ENCODE measurements around the gene TRPC6.
"Not testable (repeated sequence)": the region's sequence is repeated elsewhere in the genome, so short reads cannot be mapped to it uniquely, and the experiment has no call there.

The TRPC6 gene

GRCh38 chr11:101516546-101516945, 67.3 kb downstream of the TRPC6 start:
- no peak for DNase-seq

GRCh38 chr11:101511065-101511464, 72.7 kb downstream of the TRPC6 start:
- no peak for DNase-seq

GRCh38 chr11:101510591-101510990, 73.2 kb downstream of the TRPC6 start:
- no peak for DNase-seq

- no peak for DNase-seq
Measured at GRCh38 chr11:101509922-101510321, 73.9 kb downstream of the TRPC6 start.

GRCh38 chr11:101508370-101508769, 75.4 kb downstream of the TRPC6 start:
- no peak for DNase-seq

GRCh38 chr11:101498891-101499290, 84.9 kb downstream of the TRPC6 start:
- DNase-seq: no peak

- no peak for DNase-seq
Measured at GRCh38 chr11:101497291-101497690, 86.5 kb downstream of the TRPC6 start.

GRCh38 chr11:101487775-101488174, 96.0 kb downstream of the TRPC6 start:
- DNase-seq: no peak

- DNase-seq: no peak
Measured at GRCh38 chr11:101482556-101483124, 101.2 kb downstream of the TRPC6 start.

GRCh38 chr11:101478587-101479369, 105.0 kb downstream of the TRPC6 start:
- no peak for DNase-seq

GRCh38 chr11:101477926-101478325, 105.9 kb downstream of the TRPC6 start:
- DNase-seq: no peak

- DNase-seq: no peak
Measured at GRCh38 chr11:101476191-101476590, 107.6 kb downstream of the TRPC6 start.

GRCh38 chr11:101475699-101476098, 108.1 kb downstream of the TRPC6 start:
- no peak for DNase-seq

- DNase-seq: no peak
Measured at GRCh38 chr11:101474666-101475065, 109.1 kb downstream of the TRPC6 start.

GRCh38 chr11:101470881-101471520, 112.8 kb downstream of the TRPC6 start:
- DNase-seq: no peak

GRCh38 chr11:101470419-101470818, 113.4 kb downstream of the TRPC6 start:
- no peak for DNase-seq

- no peak for DNase-seq
Measured at GRCh38 chr11:101466352-101466751, 117.5 kb downstream of the TRPC6 start.

- DNase-seq: not testable (repeated sequence)
Measured at GRCh38 chr11:101464388-101464787, 119.4 kb downstream of the TRPC6 start.

GRCh38 chr11:101459020-101459419, 124.8 kb downstream of the TRPC6 start:
- no peak for DNase-seq

GRCh38 chr11:101458161-101458560, 125.6 kb downstream of the TRPC6 start:
- DNase-seq: no peak

GRCh38 chr11:101456812-101457211, 127.0 kb downstream of the TRPC6 start:
- DNase-seq: no peak

GRCh38 chr11:101453682-101454081, 130.1 kb downstream of the TRPC6 start:
- DNase-seq: no peak

- no peak for DNase-seq
Measured at GRCh38 chr11:101448881-101449442, 134.8 kb downstream of the TRPC6 start.

- no peak for DNase-seq
Measured at GRCh38 chr11:101446726-101447125, 137.1 kb downstream of the TRPC6 start.
